GM12878 (cell line): Measurements from ENCODE around the gene ANKFY1. TPM values are rescaled to one million over a fixed set of nuclear protein-coding genes. Genes with fewer than 3 reads are reported as not detected.

Experiments used
- BACH1 ChIP-seq: fragments of 450-650 bp; IDR thresholded peaks from 2 replicates; pipeline ENCODE4 v1.6.1; 2017; ENCODE audit warnings: mild to moderate bottlenecking, borderline replicate concordance
- IRF4 ChIP-seq: IDR thresholded peaks from 2 replicates; pipeline ENCODE4 v1.6.1; 2011; ENCODE audit warnings: low read depth, low read length
- MYC ChIP-seq: IDR thresholded peaks from 2 replicates; pipeline ENCODE4 v1.6.1; 2011; ENCODE audit warnings: mild to moderate bottlenecking, low read length, moderate library complexity, inconsistent platforms; ENCODE audit not compliant: insufficient read depth, insufficient replicate concordance, insufficient read length, severe bottlenecking
- NBN ChIP-seq: fragments of 450-650 bp; IDR thresholded peaks from 2 replicates; pipeline ENCODE4 v1.6.1; 2016
- ZNF622 ChIP-seq: fragments of 450-650 bp; IDR thresholded peaks from 2 replicates; pipeline ENCODE4 v1.6.1; 2017; ENCODE audit warnings: mild to moderate bottlenecking, inconsistent platforms
- polyA plus RNA-seq, 11 experiments: library from polyadenylated mRNA; depleted of rRNA in 4 of 11; unstranded in 6 of 11; stranded (reverse) in 5 of 11; fragments of >200 nt; fragmentation: Nextera tagmentation in 4 of 11; fragmentation: Illumina TruSeq in 1 of 11; extraction: Ambion mirVana in 4 of 11; extraction: Trizol in 1 of 11; gene quantifications; 1 replicate in 1 of 11; 2 replicates in 10 of 11; pipeline versions ENCODE4 v1.2.1 to v1.2.3, GENCODE V29; 2011 to 2016; ENCODE audit warnings: inconsistent platforms in 2 of 11, missing spikeins in 2 of 11, low read depth in 1 of 11
- total RNA-seq, 4 experiments: library from RNA; depleted of rRNA in 3 of 4; stranded (reverse); fragments of >200 nt in 3 of 4; fragmentation: Illumina TruSeq in 1 of 4; extraction: Trizol in 1 of 4; gene quantifications; 2 replicates each; pipeline versions ENCODE4 v1.2.1 to v1.2.3, GENCODE V29; 2013 to 2021
- TF ChIP-seq, protein P1 (sequence below): fragments of 450-650 bp; IDR thresholded peaks from 2 replicates; pipeline ENCODE4 v1.6.1; 2016; ENCODE audit warnings: mild to moderate bottlenecking
- TF ChIP-seq, protein P2 (sequence below): fragments of 450-650 bp; formaldehyde crosslinking; IDR thresholded peaks from 2 replicates; pipeline ENCODE4 v1.4.0; 2022; ENCODE audit warnings: mild to moderate bottlenecking, moderate library complexity
- TF ChIP-seq, protein P3 (sequence below): fragments of 450-650 bp; IDR thresholded peaks from 2 replicates; pipeline ENCODE4 v1.6.1; 2017; ENCODE audit warnings: low read depth, mild to moderate bottlenecking, moderate library complexity

ANKFY1 gene
- total and polyA plus RNA-seq, 10 of the 15 experiments (the other 5 are each of a cell fraction or from before 2014, with no cell fraction given) = 3.0 to 27.7 (median 16.4) TPM

DNA sequence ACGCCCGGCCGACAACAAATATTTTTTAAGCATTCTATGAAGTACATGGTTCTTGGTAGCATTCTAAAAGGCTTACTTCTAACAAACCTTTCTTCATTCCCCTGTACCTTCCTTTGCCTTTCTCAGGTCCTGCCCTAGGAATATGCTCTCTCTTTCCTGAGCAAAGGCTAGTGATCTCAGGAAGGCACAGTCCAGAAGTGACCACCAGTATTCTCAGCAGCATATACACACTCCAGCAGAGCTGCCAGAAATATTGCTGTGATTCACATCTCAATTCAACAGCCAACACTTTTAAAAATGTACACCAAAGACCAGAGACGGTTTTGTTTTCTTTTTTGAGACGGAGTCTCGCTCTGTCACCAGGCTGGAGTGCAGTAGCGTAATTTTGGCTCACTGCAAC, 41.4 kb upstream of the ANKFY1 start (continued):
- TF ChIP-seq, protein P1, sequence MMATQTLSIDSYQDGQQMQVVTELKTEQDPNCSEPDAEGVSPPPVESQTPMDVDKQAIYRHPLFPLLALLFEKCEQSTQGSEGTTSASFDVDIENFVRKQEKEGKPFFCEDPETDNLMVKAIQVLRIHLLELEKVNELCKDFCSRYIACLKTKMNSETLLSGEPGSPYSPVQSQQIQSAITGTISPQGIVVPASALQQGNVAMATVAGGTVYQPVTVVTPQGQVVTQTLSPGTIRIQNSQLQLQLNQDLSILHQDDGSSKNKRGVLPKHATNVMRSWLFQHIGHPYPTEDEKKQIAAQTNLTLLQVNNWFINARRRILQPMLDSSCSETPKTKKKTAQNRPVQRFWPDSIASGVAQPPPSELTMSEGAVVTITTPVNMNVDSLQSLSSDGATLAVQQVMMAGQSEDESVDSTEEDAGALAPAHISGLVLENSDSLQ = no peak
- TF ChIP-seq MYC (no peak), BACH1 (no peak), ZNF622 (no peak), NBN (no peak), IRF4 (no peak)
- TF ChIP-seq, protein P2, sequence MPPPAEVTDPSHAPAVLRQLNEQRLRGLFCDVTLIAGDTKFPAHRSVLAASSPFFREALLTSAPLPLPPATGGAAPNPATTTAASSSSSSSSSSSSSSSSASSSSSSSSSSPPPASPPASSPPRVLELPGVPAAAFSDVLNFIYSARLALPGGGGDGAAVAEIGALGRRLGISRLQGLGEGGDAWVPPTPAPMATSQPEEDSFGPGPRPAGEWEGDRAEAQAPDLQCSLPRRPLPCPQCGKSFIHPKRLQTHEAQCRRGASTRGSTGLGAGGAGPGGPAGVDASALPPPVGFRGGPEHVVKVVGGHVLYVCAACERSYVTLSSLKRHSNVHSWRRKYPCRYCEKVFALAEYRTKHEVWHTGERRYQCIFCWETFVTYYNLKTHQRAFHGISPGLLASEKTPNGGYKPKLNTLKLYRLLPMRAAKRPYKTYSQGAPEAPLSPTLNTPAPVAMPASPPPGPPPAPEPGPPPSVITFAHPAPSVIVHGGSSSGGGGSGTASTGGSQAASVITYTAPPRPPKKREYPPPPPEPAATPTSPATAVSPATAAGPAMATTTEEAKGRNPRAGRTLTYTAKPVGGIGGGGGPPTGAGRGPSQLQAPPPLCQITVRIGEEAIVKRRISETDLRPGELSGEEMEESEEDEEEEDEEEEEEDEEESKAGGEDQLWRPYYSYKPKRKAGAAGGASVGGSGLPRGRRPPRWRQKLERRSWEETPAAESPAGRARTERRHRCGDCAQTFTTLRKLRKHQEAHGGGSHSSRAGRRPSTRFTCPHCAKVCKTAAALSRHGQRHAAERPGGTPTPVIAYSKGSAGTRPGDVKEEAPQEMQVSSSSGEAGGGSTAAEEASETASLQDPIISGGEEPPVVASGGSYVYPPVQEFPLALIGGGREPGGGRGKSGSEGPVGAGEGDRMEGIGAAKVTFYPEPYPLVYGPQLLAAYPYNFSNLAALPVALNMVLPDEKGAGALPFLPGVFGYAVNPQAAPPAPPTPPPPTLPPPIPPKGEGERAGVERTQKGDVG (CRISPR knock-in tag) = no peak
- TF ChIP-seq, protein P3, sequence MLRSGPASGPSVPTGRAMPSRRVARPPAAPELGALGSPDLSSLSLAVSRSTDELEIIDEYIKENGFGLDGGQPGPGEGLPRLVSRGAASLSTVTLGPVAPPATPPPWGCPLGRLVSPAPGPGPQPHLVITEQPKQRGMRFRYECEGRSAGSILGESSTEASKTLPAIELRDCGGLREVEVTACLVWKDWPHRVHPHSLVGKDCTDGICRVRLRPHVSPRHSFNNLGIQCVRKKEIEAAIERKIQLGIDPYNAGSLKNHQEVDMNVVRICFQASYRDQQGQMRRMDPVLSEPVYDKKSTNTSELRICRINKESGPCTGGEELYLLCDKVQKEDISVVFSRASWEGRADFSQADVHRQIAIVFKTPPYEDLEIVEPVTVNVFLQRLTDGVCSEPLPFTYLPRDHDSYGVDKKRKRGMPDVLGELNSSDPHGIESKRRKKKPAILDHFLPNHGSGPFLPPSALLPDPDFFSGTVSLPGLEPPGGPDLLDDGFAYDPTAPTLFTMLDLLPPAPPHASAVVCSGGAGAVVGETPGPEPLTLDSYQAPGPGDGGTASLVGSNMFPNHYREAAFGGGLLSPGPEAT = no peak
